ENCODE data around the gene SLC35E4. TPM values are rescaled to one million over a fixed set of nuclear protein-coding genes. Genes with fewer than 3 reads are reported as not detected.
A peak's percentile ranks its signal among the peaks of the same experiment; 100 is the strongest.

The SLC35E4 gene
- total RNA-seq, 4 donors from 2014 or later, result 4.2 to 14.1 (median 9.7) TPM

- intact Hi-C loops (cut with DNase I), result no loop called here
- Histone ChIP-seq H3K4me3 (no peak overlapping the region), H3K9me3 (no peaks in the 10 kb centered on the region), H3K36me3 (no peaks in the 10 kb centered on the region), H3K27ac (replicated peaks in 1 of 4) (no peak overlapping the region), H3K27me3 (no peaks in the 10 kb centered on the region), H3K4me1 (peaks cover 11 to 17% (median 15%) of the 10 kb centered on the region in 4 donors)
- 63% methylated on average over 3 of the region's 3 CpGs for WGBS
- TF ChIP-seq POLR2A (IDR thresholded peaks at IDR 0.05; ENCODE audit: low read depth), result no peak
- no peak for TF ChIP-seq EP300 (IDR thresholded peaks at IDR 0.05)
- no peak for TF ChIP-seq POLR2AphosphoS5 (IDR thresholded peaks at IDR 0.05)
- TF ChIP-seq CTCF (IDR thresholded peaks at IDR 0.05), result no peak
- DNase-seq (ENCODE audit: extremely low spot score), result no peak
These were observed 33.5 kb upstream of the SLC35E4 start for GRCh38 chr22:30602049-30602448.

DNA sequence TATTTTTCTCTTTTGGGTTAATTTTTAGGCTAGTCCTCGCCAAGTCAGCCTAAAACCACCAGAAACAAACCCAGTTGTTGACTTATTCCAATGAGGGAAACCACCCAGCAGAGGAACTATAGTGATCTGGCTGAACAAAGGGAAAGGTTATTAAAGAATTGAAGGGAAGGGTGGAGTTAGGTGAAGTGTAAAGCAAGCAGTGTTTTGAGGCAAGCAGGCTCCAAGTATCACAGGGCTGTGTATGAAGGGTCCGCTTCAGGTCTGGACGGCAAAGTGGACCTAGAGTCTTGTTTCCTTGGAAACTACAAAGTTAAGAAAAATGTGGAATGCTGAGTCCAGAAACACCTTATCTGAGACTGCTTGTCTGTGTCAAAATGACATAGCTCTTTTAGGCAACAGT lies 31.8 kb upstream of the SLC35E4 start:
- Histone ChIP-seq H3K36me3 (no peaks in the 10 kb centered on the region), H3K9me3 (no peaks in the 10 kb centered on the region), H3K4me3 (no peak overlapping the region), H3K27me3 (no peaks in the 10 kb centered on the region), H3K27ac (replicated peaks in 1 of 4) (no peak overlapping the region), H3K4me1 (peaks cover 19 to 35% (median 30%) of the 10 kb centered on the region in 4 donors)
- intact Hi-C loops (cut with DNase I), result no loop called here
- no peak for DNase-seq (ENCODE audit: extremely low spot score)
- 83% methylated on average over 3 of the region's 3 CpGs for WGBS
- no peak for TF ChIP-seq POLR2AphosphoS5 (IDR thresholded peaks at IDR 0.05)
- no peak for TF ChIP-seq POLR2A (IDR thresholded peaks at IDR 0.05; ENCODE audit: low read depth)
- no peak for TF ChIP-seq EP300 (IDR thresholded peaks at IDR 0.05)
- no peak for TF ChIP-seq CTCF (IDR thresholded peaks at IDR 0.05)

DNA sequence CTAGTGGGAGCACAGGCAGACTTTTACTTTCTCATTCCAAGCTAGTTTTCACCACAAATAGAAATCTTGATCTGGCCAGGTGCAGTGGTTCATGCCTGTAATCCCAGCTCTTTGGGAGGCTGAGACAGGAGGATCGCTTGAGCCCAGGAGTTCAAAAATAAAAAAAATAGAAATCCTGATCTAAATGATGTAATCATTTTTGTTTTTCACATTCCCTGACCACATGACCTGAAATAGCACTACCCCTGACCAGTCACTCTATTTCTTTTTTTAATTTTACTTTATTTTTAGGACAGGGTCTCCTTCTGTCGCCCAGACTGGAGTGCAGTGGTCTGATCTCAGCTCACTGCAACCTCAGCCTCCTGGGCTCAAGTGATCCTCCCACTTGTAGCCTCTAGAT lies 30.9 kb upstream of the SLC35E4 start:
- no peak for DNase-seq (ENCODE audit: extremely low spot score)
- Histone ChIP-seq H3K27me3 (no peaks in the 10 kb centered on the region), H3K36me3 (no peaks in the 10 kb centered on the region), H3K9me3 (no peaks in the 10 kb centered on the region), H3K27ac (replicated peaks in 1 of 4) (no peak overlapping the region), H3K4me3 (no peak overlapping the region), H3K4me1 (peaks cover 20 to 44% (median 39%) of the 10 kb centered on the region in 4 donors)
- intact Hi-C loops (cut with DNase I), result no loop called here
- WGBS, result 88% methylated on average over 2 of the region's 2 CpGs
- TF ChIP-seq POLR2A (IDR thresholded peaks at IDR 0.05; ENCODE audit: low read depth) (no peak), POLR2AphosphoS5 (IDR thresholded peaks at IDR 0.05) (no peak), CTCF (IDR thresholded peaks at IDR 0.05) (no peak), EP300 (IDR thresholded peaks at IDR 0.05) (no peak)

GRCh38 chr22:30605449-30606110 lies 30.0 kb upstream of the SLC35E4 start:
- TF ChIP-seq POLR2AphosphoS5 (IDR thresholded peaks at IDR 0.05), result no peak
- peak; percentile 55 to 74 (median 63) for TF ChIP-seq CTCF (IDR thresholded peaks at IDR 0.05)
- no peaks in the 10 kb centered on the region for H3K9me3 ChIP-seq
- H3K4me3 ChIP-seq, result peak overlapping the region; percentile 60 to 80 (median 72)
- peaks cover 24 to 48% (median 43%) of the 10 kb centered on the region in 4 donors for H3K4me1 ChIP-seq
- H3K36me3 ChIP-seq, result peaks cover 0 to 3% (median under 1%) of the 10 kb centered on the region in 4 donors
- intact Hi-C loops (cut with DNase I), result no loop called here
- H3K27ac ChIP-seq (replicated peaks in 1 of 4), result peak overlapping the region; percentile 74 to 81 (median 80)
- no peaks in the 10 kb centered on the region for H3K27me3 ChIP-seq
- WGBS, result 24% methylated on average over 9 of the region's 9 CpGs
- no peak for DNase-seq (ENCODE audit: extremely low spot score)
